Measurements from ENCODE around the gene GDPD5.
A peak's percentile ranks its signal among the peaks of the same experiment; 100 is the strongest.

Gene GDPD5

GRCh38 chr11:75525433-75526191 is at the start of gene GDPD5:
GDPD5 (minus strand) TSS chr11:75525941; CDS start chr11:75477735, 48,206 bp downstream.
- peak; percentile 81 for DNase-seq (ENCODE audit: low read depth, low spot score)

- DNase-seq (ENCODE audit: low read depth, low spot score): no peak
Observed at GRCh38 chr11:75574698-75575602, 49.2 kb upstream of the GDPD5 start.

- DNase-seq (ENCODE audit: low read depth, low spot score): no peak
Observed at GRCh38 chr11:75572744-75573143, 47.0 kb upstream of the GDPD5 start.

GRCh38 chr11:75571625-75572024 is 45.9 kb upstream of the GDPD5 start:
- DNase-seq (ENCODE audit: low read depth, low spot score): no peak

GRCh38 chr11:75570559-75571139 is 44.9 kb upstream of the GDPD5 start:
- DNase-seq (ENCODE audit: low read depth, low spot score): no peak

GRCh38 chr11:75568616-75569219 is 43.0 kb upstream of the GDPD5 start:
- no peak for DNase-seq (ENCODE audit: low read depth, low spot score)

- DNase-seq (ENCODE audit: low read depth, low spot score): no peak
Observed at GRCh38 chr11:75567971-75568370, 42.2 kb upstream of the GDPD5 start.

GRCh38 chr11:75566763-75567279 is 41.1 kb upstream of the GDPD5 start:
- no peak for DNase-seq (ENCODE audit: low read depth, low spot score)

- DNase-seq (ENCODE audit: low read depth, low spot score): no peak
Observed at GRCh38 chr11:75565916-75566762, 40.4 kb upstream of the GDPD5 start.

GRCh38 chr11:75565221-75565814 is 39.6 kb upstream of the GDPD5 start:
- DNase-seq (ENCODE audit: low read depth, low spot score): peak; percentile 87

GRCh38 chr11:75563978-75564552 is 38.3 kb upstream of the GDPD5 start:
- DNase-seq (ENCODE audit: low read depth, low spot score): peak; percentile 98

GRCh38 chr11:75563501-75563977 is 37.8 kb upstream of the GDPD5 start:
- DNase-seq (ENCODE audit: low read depth, low spot score): no peak

- DNase-seq (ENCODE audit: low read depth, low spot score): peak; percentile 97
Observed at GRCh38 chr11:75562836-75563484, 37.2 kb upstream of the GDPD5 start.

- DNase-seq (ENCODE audit: low read depth, low spot score): peak; percentile 91
Observed at GRCh38 chr11:75562048-75562835, 36.5 kb upstream of the GDPD5 start, which contains the start of gene SERPINH1. SERPINH1 (plus strand) TSS chr11:75562253; CDS start chr11:75566350, 4,097 bp downstream.

GRCh38 chr11:75561426-75562047 is 35.8 kb upstream of the GDPD5 start:
- no peak for DNase-seq (ENCODE audit: low read depth, low spot score)

- no peak for DNase-seq (ENCODE audit: low read depth, low spot score)
Observed at GRCh38 chr11:75560644-75561043, 34.9 kb upstream of the GDPD5 start.

- DNase-seq (ENCODE audit: low read depth, low spot score): peak; percentile 80
Observed at GRCh38 chr11:75558939-75559843, 33.5 kb upstream of the GDPD5 start.

Measured in ELF-1 (cell line).